Measurements from ENCODE around the gene HK1.

- TF ChIP-seq CTCF (IDR thresholded peaks at IDR 0.05; ENCODE audit: insufficient read depth, low read depth, low read length) (no peak), EZH2 (IDR thresholded peaks at IDR 0.05; ENCODE audit: insufficient read depth, low read length) (no peak)
Measured at GRCh38 chr10:69319841-69320316, 41.6 kb downstream of the HK1 start.

Data from astrocyte (in vitro differentiated cells and primary cell).